A549 (cell line): ENCODE measurements around the gene CENPM.

Experiments
- CHD2 ChIP-seq: fragments of 150-350 bp; IDR thresholded peaks from 2 replicates; pipeline ENCODE4 v1.6.1; 2014; ENCODE audit warnings: low read length; ENCODE audit not compliant: partially characterized antibody
- CTCF ChIP-seq: fragments of >200 bp; sonication (Bioruptor Twin); formaldehyde crosslinking; IDR thresholded peaks from 3 replicates; pipeline ENCODE4 v1.5.1; 2016
- EP300 ChIP-seq, 2 experiments: fragments of >200 bp; sonication (Bioruptor Twin); formaldehyde crosslinking; IDR thresholded peaks; 2 replicates in 1 of 2; 3 replicates in 1 of 2; pipeline ENCODE4 v1.6.1; 2016 to 2017
- FOSL2 ChIP-seq, 2 experiments: fragments of 450-650 bp in 1 of 2; fragments of >200 bp in 1 of 2; sonication (Bioruptor Twin) in 1 of 2; formaldehyde crosslinking; IDR thresholded peaks; 2 replicates each; pipeline versions ENCODE4 v1.5.0 to v1.6.1; 2016 to 2020; ENCODE audit warnings: mild to moderate bottlenecking in 1 of 2, moderate library complexity in 1 of 2
- FOXS1 ChIP-seq: fragments of 250-450 bp; sonication (Bioruptor Pico); IDR thresholded peaks from 2 replicates; pipeline ENCODE4 v1.5.0; 2020; ENCODE audit warnings: mild to moderate bottlenecking, moderate library complexity
- JUNB ChIP-seq: fragments of >200 bp; sonication (Bioruptor Twin); formaldehyde crosslinking; IDR thresholded peaks from 2 replicates; pipeline ENCODE4 v1.6.1; 2016
- MAX ChIP-seq: IDR thresholded peaks from 2 replicates; pipeline ENCODE4 v1.6.1; 2012
- MYC ChIP-seq: IDR thresholded peaks from 2 replicates; pipeline ENCODE4 v1.6.1; 2012; ENCODE audit warnings: mild to moderate bottlenecking, inconsistent platforms, low read length, improper control_type of control experiment, borderline replicate concordance
- PBX3 ChIP-seq: IDR thresholded peaks from 2 replicates; pipeline ENCODE4 v1.6.1; 2012
- PHF8 ChIP-seq: fragments of 200-600 bp; sonication (generic); IDR thresholded peaks from 2 replicates; pipeline ENCODE4 v1.6.1; 2016; ENCODE audit warnings: low read depth, mild to moderate bottlenecking, antibody characterized with exemption, moderate library complexity, borderline replicate concordance
- POLR2A ChIP-seq: IDR thresholded peaks from 2 replicates; pipeline ENCODE4 v1.6.1; 2012; ENCODE audit warnings: mild to moderate bottlenecking, low read length
- RAD21 ChIP-seq, 2 experiments: fragments of >200 bp in 1 of 2; sonication (Bioruptor Twin) in 1 of 2; formaldehyde crosslinking in 1 of 2; IDR thresholded peaks in 1 of 2; conservative IDR thresholded peaks in 1 of 2; 2 replicates in 1 of 2; 3 replicates in 1 of 2; pipeline ENCODE4 v1.6.1; 2012 to 2018; ENCODE audit warnings: inconsistent platforms in 1 of 2
- TP53 ChIP-seq: fragments of 250-450 bp; sonication (Bioruptor Pico); IDR thresholded peaks from 2 replicates; pipeline ENCODE4 v1.5.0; 2021; ENCODE audit warnings: mild to moderate bottlenecking, moderate library complexity
- ZC3H11A ChIP-seq: fragments of 450-650 bp; IDR thresholded peaks from 2 replicates; pipeline ENCODE4 v1.6.1; 2014; ENCODE audit warnings: antibody characterized with exemption, mild to moderate bottlenecking

GRCh38 chr22:41976961-41977566 lies 30.1 kb upstream of the CENPM start:
- TF ChIP-seq CTCF, result no peak
- no peak for TF ChIP-seq POLR2A
- TF ChIP-seq MYC, result no peak
- TF ChIP-seq RAD21 (conservative IDR thresholded peaks at IDR 0.05 in 1 of 2, IDR thresholded peaks at IDR 0.05 in 1 of 2), result no peak
- TF ChIP-seq ZC3H11A, result no peak
- no peak for TF ChIP-seq EP300 (IDR thresholded peaks at IDR 0.05)
- no peak for TF ChIP-seq FOSL2 (IDR thresholded peaks at IDR 0.05)
- TF ChIP-seq FOSL2 (CRISPR knock-in tag; IDR thresholded peaks at IDR 0.05), result no peak
- no peak for TF ChIP-seq PHF8
- no peak for TF ChIP-seq JUNB
- TF ChIP-seq PBX3, result no peak
- TF ChIP-seq TP53 (CRISPR knock-in tag), result no peak
- no peak for TF ChIP-seq FOXS1
- no peak for TF ChIP-seq CHD2
- no peak for TF ChIP-seq MAX
